Activated CD4-positive, alpha-beta T cell treated with anti-CD3 and anti-CD28 coated beads, Interleukin-10, Interleukin-2, amounts not matched to agents 100 ng/mL and 50 ng/mL, durations not matched to agents 16 hours and 8 hours (primary cell): Measurements from ENCODE around the gene ZNF614.
A peak's percentile ranks its signal among the peaks of the same experiment; 100 is the strongest.
"Not testable (repeated sequence)": the region's sequence is repeated elsewhere in the genome, so short reads cannot be mapped to it uniquely, and the experiment has no call there.

ENCODE experiments used
- DNase-seq: peaks from one replicate; pipeline ENCODE4 v3.0.0-alpha.2; 2020

Gene ZNF614

DNA sequence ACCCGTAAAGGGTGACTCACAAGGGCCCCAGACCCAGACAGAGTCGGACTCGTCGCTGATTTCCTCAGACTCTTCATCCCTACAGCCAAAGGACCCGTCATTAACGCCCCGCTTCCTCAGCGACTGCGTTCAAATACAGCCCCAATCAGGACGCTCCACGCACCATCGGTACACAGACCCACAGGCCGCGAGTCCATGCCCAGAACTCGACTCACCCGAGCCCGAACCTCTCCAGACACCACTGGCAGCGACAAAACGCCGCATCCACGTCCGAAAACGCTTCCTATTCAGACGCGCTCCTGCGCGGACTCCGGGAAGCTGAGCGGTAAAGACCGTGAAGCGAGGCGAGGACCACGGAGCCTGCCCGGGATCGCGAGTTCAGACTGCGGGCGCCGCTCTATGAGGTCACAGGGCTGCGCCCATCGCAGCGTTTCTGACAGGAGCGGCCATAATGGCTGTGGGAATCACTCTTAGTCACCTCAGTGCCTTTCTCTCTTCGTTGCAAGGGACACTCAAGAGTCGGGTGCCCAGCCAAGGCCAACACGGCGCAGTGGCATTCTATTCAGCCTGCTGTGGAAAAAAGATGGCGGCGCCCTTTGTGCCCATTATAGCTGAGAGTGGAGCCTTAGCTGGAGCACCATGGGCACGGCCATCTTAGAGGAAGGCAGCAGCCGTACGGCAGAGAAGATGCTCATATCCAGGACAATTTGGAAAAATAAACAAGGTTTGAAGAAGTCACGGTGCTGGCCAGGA is at the start of gene ZNF614:
Gene ZNF614, minus strand, starts transcription at position 353 of the 753 bp plus-strand sequence. CDS start 2,634 bp downstream, outside the sequence.
- DNase-seq, result peak; percentile 87

DNA sequence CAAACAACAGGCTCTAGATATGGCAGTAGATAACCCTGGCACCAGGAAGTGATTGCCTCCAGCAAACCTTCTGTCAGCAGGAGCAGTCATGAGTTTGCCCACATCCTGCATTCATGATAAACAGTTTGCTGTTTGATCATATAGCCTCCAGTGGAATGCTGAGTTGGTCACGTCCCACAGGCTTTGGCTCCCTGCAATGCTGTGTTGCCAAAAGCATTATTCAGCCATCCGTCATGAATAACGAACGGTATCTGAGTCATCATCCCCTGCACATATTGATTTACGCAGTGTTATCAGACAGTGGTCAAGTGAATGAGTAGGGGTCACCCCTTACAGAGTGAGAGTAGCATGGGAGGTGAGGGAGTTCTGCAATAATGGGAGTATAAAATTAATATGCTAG is 42.3 kb upstream of the ZNF614 start:
- no peak for DNase-seq

GRCh38 chr19:52069653-52070052 is 41.5 kb upstream of the ZNF614 start:
- no peak for DNase-seq

DNA sequence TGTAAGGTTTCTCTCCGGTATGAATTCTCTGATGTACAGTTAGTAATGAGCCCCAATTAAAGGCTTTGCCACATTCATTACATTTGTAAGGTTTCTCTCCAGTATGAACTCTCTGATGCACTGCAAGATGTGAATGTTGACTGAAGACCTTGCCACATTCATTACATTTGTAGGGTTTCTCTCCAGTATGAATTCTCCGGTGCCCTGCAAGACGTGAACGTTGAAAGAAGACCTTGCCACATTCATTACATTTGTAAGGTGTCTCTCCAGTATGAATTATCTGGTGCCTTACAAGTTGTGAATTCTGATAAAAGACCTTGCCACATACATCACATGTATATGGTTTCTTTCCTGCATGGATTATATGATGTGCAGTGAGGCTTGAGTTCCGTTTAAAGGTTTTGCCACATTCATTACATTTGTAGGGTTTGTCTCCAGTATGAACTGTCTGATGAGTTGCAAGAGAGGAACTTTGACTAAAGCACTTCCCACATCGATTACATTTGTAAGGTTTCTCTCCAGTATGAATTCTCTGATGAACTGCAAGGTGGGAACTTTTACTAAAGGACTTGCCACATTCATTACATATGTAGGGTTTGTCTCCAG is 38.2 kb upstream of the ZNF614 start:
- DNase-seq, result no peak

GRCh38 chr19:52065399-52065798 is 37.2 kb upstream of the ZNF614 start:
- DNase-seq, result no peak

- not testable (repeated sequence) for DNase-seq
These were observed 28.3 kb upstream of the ZNF614 start for GRCh38 chr19:52056480-52056879.

GRCh38 chr19:52051736-52052135 is 23.6 kb upstream of the ZNF614 start:
- not testable (repeated sequence) for DNase-seq

- DNase-seq, result peak; percentile 88
These were observed 20.6 kb upstream of the ZNF614 start, which contains the start of gene ZNF432 for GRCh38 chr19:52048555-52049501. Gene ZNF432 (minus strand): TSS chr19:52048838. CDS start chr19:52046868, 1,970 bp downstream.

- DNase-seq, result no peak
These were observed 11.0 kb upstream of the ZNF614 start for GRCh38 chr19:52039169-52039568.

- DNase-seq, result no peak
These were observed 6.0 kb upstream of the ZNF614 start for GRCh38 chr19:52034051-52034728.

DNA sequence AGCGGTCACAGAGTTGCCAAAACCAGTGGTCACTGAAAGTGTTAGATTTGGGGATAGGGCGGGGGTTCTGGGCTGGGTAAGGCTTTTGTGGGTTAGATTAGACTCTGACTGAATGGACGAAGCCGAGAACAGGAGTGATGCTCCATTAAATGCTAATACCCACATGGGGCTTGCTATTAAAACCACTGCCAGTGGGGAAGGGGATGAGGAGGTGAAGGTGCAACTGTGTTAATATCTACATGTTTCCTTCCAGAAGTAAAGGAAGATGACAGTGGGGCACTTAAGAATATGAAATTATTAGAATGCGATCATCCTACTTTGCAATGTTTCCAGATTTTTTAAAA is 573 bp upstream of the ZNF614 start:
- DNase-seq, result no peak

DNA sequence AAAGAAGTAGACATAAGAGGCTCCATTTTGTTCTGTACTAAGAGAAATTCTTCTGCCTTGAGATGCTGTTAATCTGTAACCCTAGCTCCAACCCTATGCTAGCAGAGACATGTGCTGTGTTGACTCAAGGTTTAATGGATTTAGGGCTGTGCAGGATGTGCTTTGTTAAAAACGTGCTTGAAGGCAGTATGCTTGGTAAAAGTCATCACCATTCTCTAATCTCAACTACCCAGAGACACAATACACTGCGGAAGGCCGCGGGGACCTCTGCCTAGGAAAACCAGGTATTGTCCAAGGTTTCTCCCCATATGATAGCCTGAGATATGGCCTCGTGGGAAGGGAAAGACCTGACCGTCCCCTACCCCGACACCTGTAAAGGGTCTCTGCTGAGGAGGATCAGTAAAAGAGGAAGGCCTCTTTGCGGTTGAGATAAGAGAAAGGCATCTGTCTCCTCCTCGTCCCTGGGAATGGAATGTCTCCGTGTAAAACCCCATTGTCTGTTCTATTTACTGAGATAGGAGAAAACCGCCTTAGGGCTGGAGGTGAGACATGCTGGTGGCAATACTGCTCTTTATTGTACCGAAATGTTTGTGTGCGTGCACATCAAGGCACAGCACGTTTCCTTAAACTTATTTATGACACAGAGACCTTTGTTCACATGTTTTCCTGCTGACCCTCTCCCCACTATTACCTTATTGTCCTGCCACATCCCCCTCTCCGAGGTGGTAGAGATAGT is 1.8 kb downstream of the ZNF614 start:
- DNase-seq, result not testable (repeated sequence)

DNA sequence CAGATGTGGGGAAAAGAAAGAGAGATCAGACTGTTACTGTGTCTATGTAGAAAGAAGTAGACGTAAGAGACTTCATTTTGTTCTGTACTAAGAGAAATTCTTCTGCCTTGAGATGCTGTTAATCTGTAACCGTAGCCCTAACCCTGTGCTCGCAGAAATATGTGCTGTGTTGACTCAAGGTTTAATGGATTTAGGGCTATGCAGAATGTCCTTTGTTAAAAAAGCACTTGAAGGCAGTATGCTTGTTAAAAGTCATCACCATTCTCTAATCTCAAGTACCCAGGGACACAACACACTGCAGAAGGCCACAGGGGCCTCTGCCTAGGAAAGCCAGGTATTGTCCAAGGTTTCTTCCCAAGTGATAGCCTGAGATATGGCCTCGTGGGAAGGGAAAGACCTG is 3.7 kb downstream of the ZNF614 start:
- not testable (repeated sequence) for DNase-seq

GRCh38 chr19:52022193-52022592 is 6.0 kb downstream of the ZNF614 start:
- DNase-seq, result no peak

- DNase-seq, result no peak
These were observed 7.7 kb downstream of the ZNF614 start for GRCh38 chr19:52020506-52020905.

DNA sequence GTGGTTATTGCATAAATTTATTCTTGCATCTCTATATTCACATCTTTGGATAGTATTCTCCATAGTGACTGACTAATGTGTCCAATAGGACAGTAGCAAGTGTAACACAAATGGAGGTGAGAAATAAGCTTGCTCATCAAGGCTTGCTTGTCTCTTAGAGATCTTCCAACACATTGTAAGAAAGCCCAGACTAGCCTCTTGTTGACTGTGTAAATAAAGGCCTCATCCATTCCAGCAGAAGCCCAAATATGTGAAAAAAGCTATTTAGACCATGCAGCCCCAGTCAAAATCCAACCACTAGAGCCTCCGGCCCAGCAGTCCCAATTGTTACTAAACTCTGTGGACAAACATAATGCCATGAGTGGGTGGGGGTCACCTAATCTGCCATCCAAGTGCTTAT is 17.5 kb downstream of the ZNF614 start:
- no peak for DNase-seq

DNA sequence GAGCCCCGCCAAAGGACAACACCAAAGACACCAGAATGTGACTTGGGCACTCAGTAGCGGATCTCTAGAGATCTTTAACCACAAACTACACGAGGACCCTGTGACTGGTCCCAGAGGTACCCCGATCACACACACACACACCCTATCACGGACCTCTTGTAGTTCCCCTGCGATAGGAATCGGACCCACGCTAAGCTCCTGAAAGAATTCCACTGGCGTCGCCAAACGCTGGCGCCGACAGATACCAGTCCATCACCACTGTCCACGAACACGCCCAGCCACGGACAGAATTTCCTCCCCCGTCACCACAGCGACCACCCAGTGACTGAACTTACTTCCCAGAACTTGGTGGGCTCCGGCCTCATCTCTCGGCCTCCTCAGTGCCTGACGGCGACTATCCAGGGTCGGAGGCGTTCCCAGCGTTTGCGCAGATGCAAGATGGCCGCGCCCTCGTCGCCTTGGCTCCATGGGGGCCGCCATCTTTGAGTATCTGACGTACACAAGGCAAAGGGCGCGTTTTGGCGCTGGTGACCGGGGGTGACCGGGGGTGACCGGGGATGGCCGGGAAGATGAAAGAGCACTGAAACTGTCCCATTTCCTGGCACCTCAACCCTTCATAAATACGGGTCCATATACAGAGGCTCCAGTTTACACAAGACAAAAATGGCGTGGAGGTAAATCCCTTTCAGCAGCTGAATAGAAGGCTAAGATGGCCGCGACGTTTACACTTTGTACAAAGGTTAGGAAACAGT is 20.2 kb downstream of the ZNF614 start, which contains the start of gene ZNF615:
Gene ZNF615, minus strand, starts transcription at position 406 of the 752 bp plus-strand sequence. CDS start 4,500 bp downstream, outside the sequence.
- DNase-seq, result peak; percentile 90

- DNase-seq, result no peak
These were observed 20.8 kb downstream of the ZNF614 start for GRCh38 chr19:52007451-52007805.

DNA sequence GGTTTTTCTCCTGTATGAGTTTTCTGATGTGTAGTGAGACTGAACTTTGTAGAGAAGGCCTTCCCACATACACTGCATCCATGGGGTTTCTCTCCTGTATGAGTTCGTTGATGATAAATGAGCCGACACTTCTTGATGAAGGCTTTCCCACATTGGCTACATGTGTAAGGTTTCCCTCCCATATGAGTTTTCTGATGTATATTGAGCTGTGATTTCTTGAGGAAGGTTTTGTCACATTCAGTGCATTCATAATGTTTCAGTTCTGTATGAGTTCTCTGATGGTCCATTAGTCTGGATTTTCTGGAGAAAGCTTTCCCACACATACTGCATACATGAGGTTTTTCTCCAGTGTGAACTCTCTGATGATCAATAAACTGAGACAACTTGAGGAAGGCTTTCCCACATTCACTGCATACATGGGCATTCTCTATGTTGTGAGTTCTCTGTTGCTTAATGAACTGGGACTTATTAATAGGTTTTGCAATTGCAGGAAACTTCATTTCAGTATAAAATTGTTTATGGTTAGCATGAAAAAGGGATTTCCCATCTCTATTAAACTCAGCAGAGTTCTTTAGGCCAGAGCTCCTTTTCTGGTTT is 34.0 kb downstream of the ZNF614 start:
- no peak for DNase-seq

- DNase-seq, result no peak
These were observed 34.8 kb downstream of the ZNF614 start for GRCh38 chr19:51993422-51993821.
